DMS114 treated with DMSO at 0.1 percent for 48 hours (cell line): ENCODE measurements around the gene GFAP.

ENCODE experiments used
- DNase-seq: peaks from one replicate; lab custom pipeline; 2025; ENCODE audit not compliant: unreplicated experiment; lab: John Stamatoyannopoulos, UW

GFAP gene

GRCh38 chr17:44932096-44932786 is 16.9 kb upstream of the GFAP start:
- DNase-seq, result no peak

- no peak for DNase-seq
Observed at GRCh38 chr17:44931376-44931775, 16.1 kb upstream of the GFAP start.

- no peak for DNase-seq
Observed at GRCh38 chr17:44930667-44931066, 15.4 kb upstream of the GFAP start.

DNA sequence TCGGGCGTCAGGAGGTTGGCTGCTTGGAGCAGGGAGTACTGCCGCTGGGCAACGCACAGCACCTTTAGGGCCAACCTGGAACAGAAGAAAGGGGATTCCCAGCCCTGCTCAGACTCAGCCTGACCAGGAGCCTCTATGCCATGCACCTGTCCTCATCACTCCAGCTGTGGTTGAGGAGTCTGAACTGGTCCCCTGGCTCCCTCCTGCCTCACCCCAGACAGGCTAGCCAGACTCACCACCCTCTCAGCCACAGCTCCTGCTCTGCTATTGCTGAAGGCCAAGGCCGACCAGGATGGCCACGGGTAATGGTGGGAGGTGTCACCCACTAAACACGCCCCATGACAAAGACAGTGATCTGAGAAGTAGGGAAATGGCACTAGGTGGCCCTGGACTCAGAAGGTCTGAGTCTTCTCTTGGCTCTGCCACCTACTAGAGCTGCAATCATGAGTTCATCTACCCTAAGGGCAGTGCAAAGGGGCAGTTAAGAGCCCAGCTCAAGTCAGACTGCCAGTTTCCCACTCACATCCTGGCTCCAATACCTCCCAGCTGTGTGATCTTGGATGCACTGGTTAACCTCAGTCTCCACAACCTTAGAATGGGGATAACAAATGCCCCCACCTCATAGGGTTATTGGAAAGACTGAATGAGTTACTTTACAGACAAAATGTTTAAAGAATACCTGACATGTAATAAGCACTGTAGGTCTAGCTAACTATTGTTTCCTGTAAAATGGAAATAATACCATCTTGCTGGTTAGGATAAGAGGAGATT is 13.8 kb upstream of the GFAP start:
- DNase-seq, result no peak

DNA sequence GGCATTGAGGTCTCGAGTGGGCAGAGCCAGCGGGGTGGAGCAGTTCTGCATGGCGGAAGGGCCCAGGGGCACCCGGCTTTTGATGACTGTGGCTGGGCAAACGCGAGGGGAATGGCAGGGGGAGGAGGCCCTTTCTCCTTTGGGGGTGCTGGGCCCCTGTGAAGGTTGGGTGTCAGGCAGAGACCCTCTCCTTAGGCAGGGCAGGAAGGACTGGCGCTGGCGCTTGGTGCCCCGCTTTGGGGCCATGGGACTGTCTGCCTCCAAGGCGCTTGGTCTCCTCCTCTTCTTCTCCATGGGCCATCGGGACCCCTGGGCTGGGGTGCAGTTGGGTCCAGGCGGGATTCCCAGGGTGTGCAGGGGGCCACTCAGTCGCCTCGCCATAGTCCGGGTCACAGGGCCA is 12.8 kb upstream of the GFAP start:
- DNase-seq, result no peak

DNA sequence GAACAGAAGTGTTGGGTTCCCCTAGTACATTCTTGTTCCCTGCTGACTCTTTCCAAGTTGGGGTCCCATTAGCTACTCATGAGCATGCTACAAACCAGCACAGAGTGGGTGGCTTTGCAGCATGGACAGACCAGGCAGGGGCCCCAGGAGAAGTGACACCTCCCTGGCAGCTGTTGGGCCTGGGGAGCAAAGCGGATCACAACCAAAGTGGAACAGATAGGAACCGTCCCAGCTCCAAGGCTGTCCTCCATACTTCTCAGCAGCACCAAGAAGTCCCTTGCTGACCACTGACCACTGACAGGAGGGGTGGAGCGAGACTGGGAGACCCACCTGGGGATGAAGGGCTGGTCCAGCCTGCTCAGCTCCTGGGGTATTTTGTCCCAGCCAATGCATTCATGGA is 12.4 kb upstream of the GFAP start:
- no peak for DNase-seq

DNA sequence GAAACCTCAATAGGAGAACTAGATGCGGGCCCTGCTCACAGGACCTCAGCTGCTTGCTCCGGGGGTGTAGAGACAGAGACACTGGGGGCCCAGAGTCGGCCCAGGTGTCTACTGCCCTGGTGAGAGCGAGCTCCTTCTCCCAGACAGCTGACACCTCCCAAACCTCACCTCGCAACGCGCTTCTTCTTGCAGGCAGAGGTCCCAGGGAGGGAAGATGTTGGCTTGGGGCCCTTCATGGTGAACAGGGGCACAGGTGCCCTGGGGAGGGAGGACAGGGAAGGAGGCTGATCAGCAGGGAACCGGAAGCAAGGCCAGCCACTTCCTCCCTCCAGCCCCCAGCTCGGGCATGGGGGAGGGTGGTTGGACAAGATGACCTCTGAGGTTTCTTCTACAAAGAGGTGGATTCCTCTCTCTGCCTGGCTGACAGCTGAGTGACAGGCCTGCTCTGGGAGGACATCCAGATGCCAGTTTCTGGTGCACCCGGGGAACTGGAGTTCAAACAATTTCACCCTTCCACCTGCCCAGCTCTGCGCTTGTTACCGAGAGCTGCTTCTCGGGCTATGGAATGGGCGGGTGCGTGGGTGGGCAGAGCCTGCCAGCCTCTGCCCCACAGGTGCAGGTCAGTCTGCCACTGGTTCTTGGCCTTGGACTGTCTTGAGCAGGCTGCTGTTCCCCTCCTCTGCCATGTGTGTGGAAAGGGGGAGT is 11.7 kb upstream of the GFAP start:
- no peak for DNase-seq

GRCh38 chr17:44925731-44926697 is 10.7 kb upstream of the GFAP start:
- DNase-seq, result no peak

GRCh38 chr17:44924107-44924544 is 8.8 kb upstream of the GFAP start:
- no peak for DNase-seq

DNA sequence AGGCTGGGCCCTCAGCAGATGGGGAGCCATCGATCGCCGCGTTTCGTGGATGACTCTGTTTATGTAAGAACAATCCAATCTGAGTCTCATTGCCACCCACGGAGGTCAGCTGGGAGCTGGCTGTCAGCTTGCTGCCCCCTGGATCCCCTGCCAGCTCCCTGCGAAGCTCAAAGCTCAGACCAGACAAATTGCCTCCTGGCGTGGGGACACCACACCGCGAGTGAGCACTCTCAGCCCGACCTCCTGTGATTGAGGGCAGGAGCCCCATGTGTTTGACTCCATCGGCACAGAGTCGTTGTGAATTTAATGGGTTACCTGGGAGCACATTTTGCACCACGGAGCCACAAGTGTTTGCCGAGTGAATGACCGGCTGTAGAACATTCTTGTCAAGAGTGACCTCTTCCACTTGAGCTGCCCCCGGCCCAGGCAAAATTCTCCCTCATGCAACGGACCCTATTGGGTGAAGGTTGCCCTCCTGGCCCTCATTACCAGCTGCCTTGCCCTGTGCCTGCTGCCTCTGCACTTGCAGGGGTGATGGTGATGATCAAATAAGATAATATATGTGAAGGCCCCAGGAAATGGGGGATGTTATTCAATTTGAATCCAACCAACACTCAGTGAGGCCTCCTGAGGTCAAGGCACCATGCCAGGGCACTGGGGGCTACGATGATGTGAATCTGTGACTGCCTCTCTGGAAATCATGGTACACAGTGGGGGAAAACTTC is 7.6 kb upstream of the GFAP start:
- DNase-seq, result no peak

- DNase-seq, result no peak
Observed at GRCh38 chr17:44922136-44922535, 6.8 kb upstream of the GFAP start.

DNA sequence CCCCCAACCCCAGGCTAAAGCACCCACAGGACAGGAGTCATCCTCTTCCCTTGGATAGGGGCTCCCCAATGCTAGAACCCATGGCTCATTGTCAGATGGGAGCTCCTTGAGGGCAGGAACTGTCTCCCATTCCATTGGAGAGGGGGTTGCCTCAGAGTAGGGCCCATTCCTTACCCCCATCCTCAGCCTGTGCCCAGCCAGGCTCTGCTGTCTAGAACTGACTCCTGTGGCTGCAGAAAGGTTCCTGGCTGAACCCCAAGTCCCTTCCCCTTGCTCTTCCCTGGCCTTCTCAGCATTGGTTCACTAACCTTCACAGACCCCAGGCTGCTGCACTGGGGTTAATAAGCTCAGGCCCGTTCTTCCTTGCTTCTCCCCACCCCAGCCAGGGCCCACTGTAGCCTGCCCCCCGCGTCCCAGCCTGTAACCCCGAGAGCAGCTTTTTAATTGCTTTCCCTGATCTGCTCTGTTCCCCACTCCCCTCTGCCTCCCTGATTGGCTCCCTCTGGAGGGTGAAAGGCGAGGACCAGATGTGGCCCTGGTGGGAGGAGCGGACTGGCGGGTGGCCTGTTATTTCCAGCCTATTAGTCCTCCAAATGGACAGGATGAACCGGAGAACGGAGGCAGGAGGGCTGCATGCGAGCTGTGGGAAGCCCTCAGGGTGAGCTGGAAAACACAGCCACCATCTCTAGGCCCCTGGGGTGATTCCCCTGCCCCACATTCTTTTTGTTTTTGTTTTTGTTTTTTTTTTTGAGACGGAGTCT is 6.0 kb upstream of the GFAP start:
- no peak for DNase-seq

- no peak for DNase-seq
Observed at GRCh38 chr17:44920565-44920940, 5.3 kb upstream of the GFAP start.

DNA sequence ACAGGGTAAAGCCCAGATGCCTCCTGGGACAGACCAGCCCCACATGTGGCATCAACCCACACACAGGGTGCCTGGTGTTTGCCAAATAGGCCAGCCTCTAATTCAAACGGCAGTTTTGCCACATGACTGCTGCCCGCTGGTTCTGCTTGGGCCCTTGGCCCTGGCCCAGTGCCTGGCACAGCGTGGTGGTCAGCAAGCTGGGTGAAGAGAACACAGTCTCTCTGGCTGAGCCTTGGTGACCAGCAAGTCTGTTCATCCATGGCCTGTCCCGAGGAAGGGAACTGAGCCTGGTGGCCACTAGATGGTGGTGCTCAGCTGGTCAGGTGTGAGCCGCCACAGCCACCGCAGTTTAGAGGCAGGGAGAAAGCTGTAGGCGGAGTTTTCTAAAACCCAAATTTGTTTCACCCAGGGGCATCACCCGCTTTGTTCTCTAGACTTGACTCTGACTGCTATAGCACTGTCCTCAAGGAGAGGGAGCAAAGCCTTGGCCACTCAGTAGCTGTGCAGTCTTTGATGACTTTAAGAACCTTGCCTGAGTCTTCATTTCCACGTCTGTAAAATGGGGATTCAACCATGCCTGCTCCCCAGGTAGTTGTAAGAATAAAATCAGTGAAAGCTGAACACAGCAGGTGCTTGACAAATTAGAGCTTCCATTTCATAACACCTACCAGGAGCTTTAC is 4.7 kb upstream of the GFAP start:
- peak; percentile 71 for DNase-seq

DNA sequence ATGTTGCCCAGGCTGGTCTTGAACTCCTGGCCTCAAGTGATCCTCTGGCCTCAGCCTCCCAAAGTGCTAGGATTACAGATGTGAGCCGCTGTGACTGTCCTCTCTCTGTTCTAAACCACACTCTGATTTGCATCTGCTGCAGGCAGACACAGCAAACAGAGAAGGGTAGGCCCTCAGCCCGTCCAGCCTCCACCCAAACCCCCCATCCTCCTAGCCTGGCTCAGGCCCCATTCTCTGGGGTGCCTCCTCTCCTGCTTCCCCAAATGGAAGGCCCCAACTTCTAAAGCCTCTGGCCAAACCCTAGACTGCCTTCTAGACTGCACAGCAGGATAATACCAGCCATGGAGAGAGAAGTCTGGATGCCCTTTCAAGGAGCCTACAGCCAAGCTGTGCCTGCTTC is 4.1 kb upstream of the GFAP start:
- DNase-seq, result no peak

DNA sequence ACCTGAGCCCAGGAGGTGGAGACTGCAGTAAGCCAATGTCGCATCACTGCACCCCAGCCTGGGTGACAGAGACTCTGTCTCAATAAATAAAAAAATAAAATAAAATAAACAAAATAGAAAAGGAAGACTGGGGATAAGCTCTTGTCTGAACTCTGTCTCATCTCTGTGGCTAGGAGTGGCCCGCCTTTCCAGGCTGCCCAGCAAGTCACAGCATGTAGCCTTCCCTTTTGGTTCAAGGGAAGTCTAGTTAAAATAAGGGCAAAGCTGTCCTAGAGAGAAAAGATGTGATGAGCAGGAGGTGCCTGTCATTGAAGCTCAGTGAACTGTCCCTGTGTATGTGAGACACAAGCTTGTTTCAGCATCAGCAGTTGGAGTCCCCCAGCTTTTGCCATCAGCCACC is 2.7 kb upstream of the GFAP start:
- no peak for DNase-seq

DNA sequence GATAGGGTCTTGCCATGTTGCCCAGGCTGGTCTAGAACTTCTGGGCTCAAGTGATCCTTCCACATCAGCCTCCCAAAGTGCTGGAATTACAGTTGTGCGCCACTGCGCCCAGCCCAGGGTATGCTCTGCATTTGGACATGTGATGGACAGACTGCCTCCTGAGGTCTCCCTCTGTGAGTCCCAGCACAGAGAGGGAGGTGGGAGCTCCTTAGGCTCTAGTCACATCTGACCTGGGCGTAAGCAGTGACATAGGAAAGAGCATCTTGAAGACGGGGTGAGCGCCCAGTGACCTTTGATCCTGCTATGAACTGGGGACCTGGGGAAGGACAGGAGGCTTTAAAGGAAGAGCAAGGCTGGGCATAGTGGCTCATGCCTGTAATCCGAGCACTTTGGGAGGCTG is 2.2 kb upstream of the GFAP start:
- no peak for DNase-seq

DNA sequence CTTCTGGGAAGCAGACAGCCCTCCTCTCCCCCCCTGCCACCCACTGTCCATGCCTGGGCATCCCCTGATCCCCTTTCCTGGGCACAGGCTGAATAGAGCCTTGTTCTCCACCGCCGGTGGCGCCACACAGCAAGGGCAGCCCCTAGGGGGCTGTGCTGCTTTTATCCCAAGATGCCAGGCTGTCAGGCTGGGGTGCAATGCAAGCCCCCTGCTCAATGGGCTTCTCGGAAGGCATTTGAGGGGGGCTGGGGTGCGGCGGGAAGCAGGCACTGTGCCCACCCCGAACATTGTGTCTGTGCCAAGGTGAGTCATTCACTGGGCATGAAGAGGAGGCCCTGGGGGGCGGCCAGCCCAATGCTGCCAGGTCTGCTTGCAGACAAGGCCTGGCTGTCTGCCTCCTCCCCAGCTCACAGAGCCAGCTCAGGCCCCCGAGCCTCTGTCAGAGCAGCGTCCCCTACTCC is 1.5 kb upstream of the GFAP start:
- DNase-seq, result no peak
